COR-L47 (cell line): ENCODE data around the gene HS3ST4.

Experiments used
- DNase-seq: peaks from one replicate; lab custom pipeline; 2025; lab: John Stamatoyannopoulos, UW

The HS3ST4 gene

DNA sequence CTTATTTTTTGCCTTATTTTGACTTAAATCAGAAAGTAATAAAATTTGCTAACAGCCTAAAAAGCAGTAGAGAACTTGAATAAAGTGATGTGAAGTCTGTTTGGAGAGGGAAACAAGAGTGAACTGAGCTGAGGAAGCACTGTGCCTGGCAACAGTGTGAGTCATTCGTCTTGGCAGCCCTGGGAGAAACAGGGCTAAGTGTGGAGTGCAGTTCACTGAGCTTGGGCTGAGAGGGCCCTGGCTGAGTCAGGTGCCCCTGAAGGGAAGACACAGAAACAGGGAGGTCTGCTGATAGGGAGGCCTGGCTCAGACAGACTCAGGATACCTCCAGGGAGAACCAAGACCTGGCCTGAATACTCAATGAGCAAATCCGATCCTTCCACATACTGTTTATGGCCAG lies 132.1 kb downstream of the HS3ST4 start:
- DNase-seq: no peak

- DNase-seq: no peak
These were observed 135.9 kb downstream of the HS3ST4 start for GRCh38 chr16:25827709-25828108.

- no peak for DNase-seq
These were observed 136.8 kb downstream of the HS3ST4 start for GRCh38 chr16:25828510-25828909.

DNA sequence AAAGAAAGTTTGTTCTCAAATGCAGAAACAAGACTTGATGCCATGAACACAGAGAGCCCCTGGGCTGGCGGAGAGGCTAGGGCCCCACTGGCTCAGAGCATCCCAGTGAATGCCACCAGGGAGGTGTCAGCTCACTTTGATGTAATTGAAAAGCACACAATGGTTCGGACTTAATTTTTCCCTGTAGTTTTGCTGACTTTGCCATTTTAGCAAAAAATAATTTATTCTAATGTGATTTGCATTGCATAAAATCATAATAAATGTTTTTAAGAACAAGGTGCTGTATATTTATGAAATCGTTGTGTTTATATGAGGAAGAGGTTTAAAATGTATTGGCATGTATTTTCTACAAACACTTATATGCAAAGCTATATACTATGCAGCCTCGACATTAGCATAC lies 140.5 kb downstream of the HS3ST4 start:
- no peak for DNase-seq

- no peak for DNase-seq
These were observed 142.3 kb downstream of the HS3ST4 start for GRCh38 chr16:25834101-25834500.

GRCh38 chr16:25835126-25835525 lies 143.4 kb downstream of the HS3ST4 start:
- DNase-seq: no peak

GRCh38 chr16:25838724-25839186 lies 147.0 kb downstream of the HS3ST4 start:
- peak; percentile 14 for DNase-seq

DNA sequence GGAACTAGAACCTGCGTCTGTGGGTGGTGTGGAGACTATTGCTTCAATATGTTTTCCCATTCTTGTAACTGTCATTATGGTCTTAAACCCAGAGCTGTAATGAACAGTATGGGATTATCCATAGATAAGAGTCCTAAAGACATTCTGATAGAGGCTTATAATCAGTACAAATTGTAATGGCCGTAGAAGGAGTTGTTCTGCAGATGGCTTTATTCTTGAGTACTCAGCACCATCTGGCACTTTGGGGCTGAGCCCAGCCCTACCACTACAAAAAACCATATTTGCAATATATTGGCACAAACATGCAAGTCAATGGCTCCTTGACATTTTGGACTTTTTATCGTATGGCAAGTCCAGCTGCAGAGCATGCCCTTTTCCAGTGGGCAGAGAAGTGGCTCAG lies 150.0 kb downstream of the HS3ST4 start:
- DNase-seq: no peak

- no peak for DNase-seq
These were observed 154.1 kb downstream of the HS3ST4 start for GRCh38 chr16:25845901-25846300.

- DNase-seq: no peak
These were observed 162.4 kb downstream of the HS3ST4 start for GRCh38 chr16:25854141-25854540.

GRCh38 chr16:25855063-25855462 lies 163.3 kb downstream of the HS3ST4 start:
- no peak for DNase-seq

GRCh38 chr16:25855818-25856217 lies 164.1 kb downstream of the HS3ST4 start:
- no peak for DNase-seq

- no peak for DNase-seq
These were observed 167.9 kb downstream of the HS3ST4 start for GRCh38 chr16:25859645-25860044.

DNA sequence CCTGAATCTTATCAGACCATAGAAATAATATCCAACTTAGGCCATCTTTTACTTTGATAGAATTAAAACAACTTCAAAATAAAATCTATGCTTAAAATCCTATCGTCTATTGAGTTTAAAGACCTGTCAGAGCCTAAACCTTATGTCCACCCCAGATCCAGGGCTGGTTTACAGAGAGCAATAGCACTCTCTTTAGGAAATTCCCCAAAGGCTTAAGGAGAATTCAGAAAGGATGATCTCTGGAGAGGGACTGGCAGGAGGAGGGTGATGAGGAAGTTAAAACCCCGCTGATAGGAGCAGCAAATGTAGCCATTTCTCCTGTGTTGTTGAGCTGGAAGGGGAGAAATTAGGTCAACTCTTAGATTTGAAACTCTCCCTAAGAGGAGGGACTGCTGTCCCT lies 175.3 kb downstream of the HS3ST4 start:
- DNase-seq: no peak

GRCh38 chr16:25868106-25868505 lies 176.3 kb downstream of the HS3ST4 start:
- no peak for DNase-seq

- DNase-seq: no peak
These were observed 177.1 kb downstream of the HS3ST4 start for GRCh38 chr16:25868706-25869370.

GRCh38 chr16:25872369-25873070 lies 180.8 kb downstream of the HS3ST4 start:
- DNase-seq: no peak

GRCh38 chr16:25874196-25874595 lies 182.4 kb downstream of the HS3ST4 start:
- no peak for DNase-seq

DNA sequence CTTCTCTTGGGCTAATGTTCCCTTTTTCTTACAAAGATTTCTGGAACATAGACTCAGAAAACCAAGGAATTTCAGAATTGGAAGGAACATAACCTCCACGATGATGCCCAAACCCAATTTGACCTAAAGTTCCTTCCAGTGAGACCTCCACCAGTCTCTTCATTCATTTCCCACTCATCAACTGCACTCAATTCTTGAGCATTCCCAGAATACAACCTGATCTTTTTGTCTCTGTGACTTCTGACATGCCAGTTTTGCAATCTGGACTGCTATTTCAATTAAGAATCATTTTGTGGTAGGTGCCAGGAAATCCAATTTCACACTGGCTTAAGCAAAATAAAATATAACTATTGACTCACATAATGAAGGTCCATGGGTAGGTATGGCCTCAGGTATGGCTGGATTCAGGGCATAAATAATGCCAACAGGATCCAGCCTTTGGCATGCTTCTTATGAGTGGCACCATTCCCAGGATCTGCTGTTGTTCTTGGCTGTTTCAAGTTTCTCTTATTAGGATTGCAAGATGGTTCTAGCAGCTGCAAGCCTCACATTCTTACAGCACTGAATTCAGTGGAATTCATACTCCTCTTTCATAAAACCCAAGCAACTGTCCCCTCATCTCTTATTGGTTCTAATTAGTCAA lies 184.3 kb downstream of the HS3ST4 start:
- no peak for DNase-seq

GRCh38 chr16:25877103-25877502 lies 185.3 kb downstream of the HS3ST4 start:
- DNase-seq: no peak

GRCh38 chr16:25886598-25886997 lies 194.8 kb downstream of the HS3ST4 start:
- DNase-seq: no peak

- DNase-seq: no peak
These were observed 197.1 kb downstream of the HS3ST4 start for GRCh38 chr16:25888868-25889267.

GRCh38 chr16:25893332-25893731 lies 201.6 kb downstream of the HS3ST4 start:
- no peak for DNase-seq
